A549 treated with CORT108297 at 1 μM for 4 hours (cell line): ENCODE results near the gene APAF1. TPM values are rescaled to one million over a fixed set of nuclear protein-coding genes. Genes with fewer than 3 reads are reported as not detected.

Source experiments
- total RNA-seq: library from RNA; stranded (reverse); fragments of 200-300 nt; extraction: Qiagen RNA extraction; gene quantifications from 5 replicates; pipeline ENCODE4 v1.2.3, GENCODE V29; 2022

The APAF1 gene, protein sequence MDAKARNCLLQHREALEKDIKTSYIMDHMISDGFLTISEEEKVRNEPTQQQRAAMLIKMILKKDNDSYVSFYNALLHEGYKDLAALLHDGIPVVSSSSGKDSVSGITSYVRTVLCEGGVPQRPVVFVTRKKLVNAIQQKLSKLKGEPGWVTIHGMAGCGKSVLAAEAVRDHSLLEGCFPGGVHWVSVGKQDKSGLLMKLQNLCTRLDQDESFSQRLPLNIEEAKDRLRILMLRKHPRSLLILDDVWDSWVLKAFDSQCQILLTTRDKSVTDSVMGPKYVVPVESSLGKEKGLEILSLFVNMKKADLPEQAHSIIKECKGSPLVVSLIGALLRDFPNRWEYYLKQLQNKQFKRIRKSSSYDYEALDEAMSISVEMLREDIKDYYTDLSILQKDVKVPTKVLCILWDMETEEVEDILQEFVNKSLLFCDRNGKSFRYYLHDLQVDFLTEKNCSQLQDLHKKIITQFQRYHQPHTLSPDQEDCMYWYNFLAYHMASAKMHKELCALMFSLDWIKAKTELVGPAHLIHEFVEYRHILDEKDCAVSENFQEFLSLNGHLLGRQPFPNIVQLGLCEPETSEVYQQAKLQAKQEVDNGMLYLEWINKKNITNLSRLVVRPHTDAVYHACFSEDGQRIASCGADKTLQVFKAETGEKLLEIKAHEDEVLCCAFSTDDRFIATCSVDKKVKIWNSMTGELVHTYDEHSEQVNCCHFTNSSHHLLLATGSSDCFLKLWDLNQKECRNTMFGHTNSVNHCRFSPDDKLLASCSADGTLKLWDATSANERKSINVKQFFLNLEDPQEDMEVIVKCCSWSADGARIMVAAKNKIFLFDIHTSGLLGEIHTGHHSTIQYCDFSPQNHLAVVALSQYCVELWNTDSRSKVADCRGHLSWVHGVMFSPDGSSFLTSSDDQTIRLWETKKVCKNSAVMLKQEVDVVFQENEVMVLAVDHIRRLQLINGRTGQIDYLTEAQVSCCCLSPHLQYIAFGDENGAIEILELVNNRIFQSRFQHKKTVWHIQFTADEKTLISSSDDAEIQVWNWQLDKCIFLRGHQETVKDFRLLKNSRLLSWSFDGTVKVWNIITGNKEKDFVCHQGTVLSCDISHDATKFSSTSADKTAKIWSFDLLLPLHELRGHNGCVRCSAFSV (N-terminal part only)
- 11.3 to 16.4 TPM (median 13.5 TPM) in 5 replicates for total RNA-seq

DNA sequence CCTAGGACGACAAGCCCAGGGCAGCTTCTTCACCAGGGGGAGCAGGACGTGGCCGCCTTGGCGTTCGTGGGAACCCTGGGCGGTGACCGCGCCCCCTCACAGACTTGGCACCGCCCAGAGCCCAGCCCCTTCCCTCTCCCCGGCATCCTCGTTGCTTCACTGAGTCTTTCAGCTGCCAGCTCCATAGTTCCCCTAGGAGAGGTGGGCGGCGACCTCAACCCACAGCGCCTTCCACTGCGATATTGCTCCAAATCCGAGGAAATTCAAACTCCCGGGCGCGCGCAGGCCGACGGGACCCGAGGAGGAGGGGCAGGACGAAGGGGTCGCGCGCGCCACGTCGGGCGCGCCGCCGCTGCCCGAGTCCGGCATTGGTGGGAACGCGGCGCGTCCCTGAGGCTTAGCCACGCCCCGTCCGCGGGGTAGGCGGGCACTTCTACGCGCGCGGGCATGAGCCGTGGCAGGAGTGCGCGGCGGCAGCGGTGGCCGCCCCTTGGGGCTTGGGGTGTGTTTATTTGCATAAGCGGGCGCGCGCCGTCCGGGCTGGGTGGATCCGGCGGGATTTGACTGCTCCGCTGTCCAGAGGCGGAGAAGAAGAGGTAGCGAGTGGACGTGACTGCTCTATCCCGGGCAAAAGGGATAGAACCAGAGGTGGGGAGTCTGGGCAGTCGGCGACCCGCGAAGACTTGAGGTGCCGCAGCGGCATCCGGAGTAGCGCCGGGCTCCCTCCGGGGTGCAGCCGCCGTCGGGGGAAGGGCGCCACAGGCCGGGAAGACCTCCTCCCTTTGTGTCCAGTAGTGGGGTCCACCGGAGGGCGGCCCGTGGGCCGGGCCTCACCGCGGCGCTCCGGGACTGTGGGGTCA is at the start of gene APAF1, which contains the start of gene IKBIP:
Gene APAF1 (plus strand): TSS at position 579 of the 860 bp plus-strand sequence. CDS start 3,070 bp downstream, outside the sequence.
Gene IKBIP (minus strand): TSS at position 77 of the 860 bp plus-strand sequence. CDS start 87 bp downstream, outside the sequence.

Other genes starting within 250 kb of the APAF1 start
- 71.4 to 107 TPM (median 85.9 TPM) in 5 replicates for gene TMPO, start 129.7 kb upstream of the APAF1 start, total RNA-seq
- 747 to 764 TPM (median 762 TPM) in 5 replicates for gene SLC25A3, start 51.6 kb upstream of the APAF1 start, total RNA-seq
- 64.8 to 83.7 TPM (median 69.6 TPM) in 5 replicates for gene IKBIP, start 502 bp upstream of the APAF1 start, total RNA-seq